SW480 (cell line): Measurements from ENCODE around the gene POU6F2.
A peak's percentile ranks its signal among the peaks of the same experiment; 100 is the strongest.

ENCODE experiments used
- DNase-seq: peaks from one replicate; pipeline ENCODE4 v3.0.0-alpha.2; 2016; ENCODE audit warnings: low spot score

Gene POU6F2

DNA sequence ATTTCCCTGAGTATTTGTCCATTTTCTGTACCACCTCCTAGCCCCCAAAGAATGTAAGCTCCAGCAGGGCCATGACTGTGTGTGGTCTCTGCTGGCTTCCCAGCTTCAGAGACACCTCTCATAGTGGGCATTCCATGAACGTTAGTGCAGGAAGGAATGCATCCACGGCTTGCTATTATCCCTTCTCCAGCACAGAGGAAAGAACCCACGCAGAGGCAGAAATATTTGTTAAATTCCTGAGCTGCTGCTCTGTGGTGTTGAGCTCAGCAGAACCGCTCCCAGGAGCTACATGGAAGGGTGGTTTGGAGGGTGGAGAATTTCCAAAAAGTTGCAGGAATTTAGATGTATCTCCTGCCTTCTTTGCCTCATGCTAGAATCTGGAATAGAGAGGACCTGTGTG is 275.2 kb downstream of the POU6F2 start:
- DNase-seq, result no peak

DNA sequence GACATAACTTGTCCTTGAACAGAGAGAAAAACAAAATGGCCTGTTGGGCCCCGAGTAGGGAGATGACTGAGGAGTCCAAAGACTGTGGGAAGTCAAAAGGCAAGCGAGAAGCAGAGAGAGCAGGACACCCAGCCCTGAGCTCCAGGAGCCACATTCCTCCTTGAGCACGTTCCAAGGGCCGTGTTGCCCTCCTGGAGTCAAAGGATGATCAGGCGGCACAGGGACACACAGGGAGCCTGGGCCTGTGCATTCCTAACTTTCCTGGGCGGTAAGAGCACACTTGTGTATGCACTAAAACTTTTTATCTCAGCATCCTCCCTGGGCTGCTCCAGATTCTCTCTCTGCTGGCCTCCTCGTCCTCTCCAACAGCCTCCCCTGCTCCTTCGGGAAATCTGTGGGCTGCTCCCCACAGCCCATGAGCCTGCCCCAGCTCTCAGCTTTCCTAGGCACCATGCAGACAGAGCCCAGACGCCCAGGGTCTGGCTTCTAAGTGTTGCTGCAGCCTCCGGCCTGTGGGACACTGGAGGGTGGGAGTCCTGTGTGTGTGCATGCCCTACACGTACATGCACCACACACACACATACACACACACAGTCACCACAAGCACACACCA is 281.8 kb downstream of the POU6F2 start:
- DNase-seq, result no peak

DNA sequence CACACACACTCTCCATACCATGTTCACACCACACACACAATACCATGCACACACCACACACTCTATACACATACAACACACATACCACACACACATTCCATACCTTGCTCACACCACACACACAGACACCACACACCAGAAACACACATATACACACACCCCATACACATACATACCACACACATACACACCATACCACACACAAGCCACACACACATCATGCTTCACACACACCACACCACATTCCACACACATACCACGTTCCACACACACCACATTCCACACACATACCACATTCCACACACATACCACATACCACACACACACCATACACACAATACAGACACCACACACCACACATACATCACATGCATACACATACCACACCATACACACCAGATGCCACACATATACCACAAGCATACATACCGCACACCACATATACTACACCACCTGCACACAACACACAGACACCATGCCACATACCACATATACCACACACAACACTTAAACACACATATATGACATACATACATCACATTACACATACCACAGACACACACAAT is 282.7 kb downstream of the POU6F2 start:
- DNase-seq, result no peak

DNA sequence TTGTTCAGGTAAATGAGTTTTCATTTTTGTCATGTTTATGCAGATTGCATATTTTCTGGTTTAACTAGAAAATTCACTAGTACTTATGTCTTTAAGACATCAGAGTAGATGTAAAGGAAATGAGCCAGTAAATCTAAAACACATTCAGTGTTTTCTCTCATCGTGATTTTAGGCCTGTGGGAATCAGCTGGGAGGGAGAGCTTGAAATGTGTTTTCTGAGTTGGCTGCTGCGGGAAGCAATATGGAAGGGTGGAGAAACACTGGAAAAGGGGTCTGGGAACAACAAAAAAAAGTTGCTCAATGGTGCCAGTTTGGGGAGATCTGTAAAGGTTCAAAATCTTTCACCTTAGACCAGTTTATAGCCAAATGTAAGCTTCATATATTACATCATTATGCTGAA is 284.1 kb downstream of the POU6F2 start:
- no peak for DNase-seq

DNA sequence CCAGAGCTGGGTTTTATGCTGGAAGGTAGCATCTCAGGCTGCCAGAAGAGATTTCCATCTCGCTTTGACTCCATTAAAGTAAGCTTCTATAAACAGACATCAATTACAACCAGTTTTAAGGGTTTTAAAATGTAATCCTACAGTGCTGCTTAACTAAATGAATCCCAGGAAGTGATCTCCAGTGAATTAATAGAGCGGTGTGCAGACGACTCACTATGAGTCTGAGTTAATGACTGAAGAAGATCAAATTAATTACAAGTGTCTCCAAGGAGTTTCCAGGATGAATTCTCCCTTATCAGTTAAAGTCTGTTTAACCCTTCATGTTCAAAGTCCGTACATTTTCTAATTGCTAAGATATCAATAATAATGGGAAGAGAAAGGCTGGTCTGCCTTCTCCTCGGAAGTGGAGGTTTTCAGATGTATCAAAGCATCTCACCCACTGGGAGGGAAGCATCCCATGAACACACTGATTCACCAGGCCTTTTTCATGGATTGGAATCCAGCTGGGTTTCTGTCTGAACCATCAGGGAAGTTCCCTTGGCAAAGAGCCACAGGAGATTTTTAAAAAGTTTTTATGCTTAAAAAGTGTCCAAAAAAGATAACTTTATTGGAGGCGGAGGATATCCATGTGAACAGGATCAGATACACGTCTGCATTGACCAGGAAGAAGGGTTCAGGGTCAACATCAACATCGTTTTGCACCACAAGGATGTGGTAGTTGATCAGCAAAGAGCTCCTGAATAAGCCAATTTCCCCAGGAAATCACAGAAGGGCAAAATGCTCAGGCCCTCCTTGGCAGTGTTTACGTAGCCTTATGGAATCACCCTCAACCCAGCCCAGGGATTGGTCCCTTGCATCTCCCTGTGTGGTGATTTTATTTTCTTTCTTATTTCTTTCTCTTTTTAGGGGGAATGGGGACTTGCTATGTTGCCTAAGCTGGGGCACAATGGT is 288.2 kb downstream of the POU6F2 start:
- no peak for DNase-seq

DNA sequence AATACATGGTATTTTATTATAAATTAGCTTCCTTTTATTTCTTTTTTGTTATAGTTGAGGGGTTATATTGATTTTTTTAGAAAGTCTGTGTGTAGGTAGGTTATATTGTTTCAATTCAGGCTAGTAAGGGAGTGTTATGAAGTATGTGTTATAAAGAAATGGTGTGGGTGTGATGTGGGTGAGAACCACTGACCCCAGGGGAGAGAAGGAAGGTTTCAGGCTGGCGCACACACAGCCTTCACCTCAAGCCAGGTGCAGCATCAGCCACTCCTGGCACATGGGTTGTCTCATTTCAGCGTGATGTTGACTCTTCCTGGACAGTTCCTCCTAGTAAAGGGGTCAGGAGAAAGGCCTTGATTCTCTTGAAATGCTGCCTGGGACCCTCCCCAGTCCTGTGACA is 291.3 kb downstream of the POU6F2 start:
- DNase-seq, result no peak

DNA sequence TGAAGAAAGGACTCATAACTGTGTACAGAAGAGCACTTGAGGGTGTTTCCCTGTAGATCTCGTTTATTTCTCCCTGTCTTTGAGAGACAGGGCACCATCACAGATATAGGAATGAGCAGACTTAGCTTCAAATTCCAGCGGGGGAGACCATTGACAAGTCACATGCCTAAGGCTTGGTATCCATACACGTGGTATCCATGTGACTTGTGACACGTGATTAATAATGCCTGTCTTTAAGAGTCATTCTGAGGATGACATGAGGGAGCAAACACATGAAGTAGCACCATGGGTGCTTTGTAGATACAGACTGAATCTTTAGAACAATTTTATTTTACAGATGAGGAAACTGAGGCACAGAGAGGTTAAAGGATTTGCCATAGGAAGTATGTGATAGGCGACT is 292.3 kb downstream of the POU6F2 start:
- DNase-seq, result no peak

DNA sequence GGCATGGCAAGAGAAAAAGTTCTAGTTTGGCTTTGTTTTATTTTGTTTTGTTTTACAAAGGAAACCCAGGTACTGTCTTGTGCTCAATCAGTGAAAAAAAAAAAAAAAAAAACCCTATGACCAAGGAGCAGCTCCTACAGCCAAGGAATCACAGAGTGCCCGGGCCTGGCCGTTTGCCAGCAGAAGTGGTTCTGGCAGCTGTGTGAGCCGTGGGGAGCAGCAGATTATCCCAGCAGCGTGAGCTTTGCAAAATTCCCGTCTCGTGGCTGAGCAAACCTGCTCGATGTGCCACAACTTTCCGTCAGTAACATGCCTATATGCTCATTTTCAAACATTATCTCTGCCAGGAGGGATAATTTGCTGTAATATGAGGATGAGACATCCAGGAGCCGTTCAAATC is 293.7 kb downstream of the POU6F2 start:
- DNase-seq, result peak; percentile 8

DNA sequence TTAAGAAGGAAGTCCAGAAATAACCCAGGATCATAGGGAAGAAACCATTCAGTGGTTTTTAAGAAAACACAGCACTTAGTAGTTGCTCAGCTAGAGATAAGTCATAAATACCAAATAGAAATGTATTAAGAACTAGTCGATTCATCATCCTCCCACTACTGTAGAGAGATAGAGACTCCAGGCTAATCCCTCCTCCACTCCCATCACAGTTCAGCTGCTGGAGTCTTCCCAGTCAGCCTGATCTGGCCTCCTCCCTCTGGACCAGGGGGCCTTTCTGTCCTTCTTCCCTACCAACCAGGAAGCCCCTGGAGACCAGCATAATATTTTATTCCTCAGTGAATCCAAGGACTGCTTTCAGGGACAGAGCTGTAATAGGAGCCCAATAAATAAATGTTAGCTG is 294.4 kb downstream of the POU6F2 start:
- DNase-seq, result no peak

DNA sequence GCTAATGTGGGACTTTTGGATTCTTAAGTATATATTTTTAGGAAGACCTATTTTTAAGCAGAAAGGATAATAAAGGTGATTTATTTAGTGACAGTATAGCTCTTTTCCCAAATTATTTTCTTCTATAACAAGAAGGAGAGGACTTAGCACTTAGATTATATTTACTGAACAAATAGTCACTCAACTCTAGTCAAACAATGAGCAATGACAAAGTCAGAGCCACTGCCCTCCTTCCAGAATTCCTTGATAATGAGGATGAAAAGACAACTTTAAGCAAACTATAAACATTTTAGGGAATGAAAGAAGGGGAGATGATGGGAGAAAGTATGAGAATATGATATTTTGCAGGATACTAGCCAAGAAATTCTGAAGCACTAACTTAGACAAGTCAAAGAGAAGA is 295.0 kb downstream of the POU6F2 start:
- DNase-seq, result no peak

DNA sequence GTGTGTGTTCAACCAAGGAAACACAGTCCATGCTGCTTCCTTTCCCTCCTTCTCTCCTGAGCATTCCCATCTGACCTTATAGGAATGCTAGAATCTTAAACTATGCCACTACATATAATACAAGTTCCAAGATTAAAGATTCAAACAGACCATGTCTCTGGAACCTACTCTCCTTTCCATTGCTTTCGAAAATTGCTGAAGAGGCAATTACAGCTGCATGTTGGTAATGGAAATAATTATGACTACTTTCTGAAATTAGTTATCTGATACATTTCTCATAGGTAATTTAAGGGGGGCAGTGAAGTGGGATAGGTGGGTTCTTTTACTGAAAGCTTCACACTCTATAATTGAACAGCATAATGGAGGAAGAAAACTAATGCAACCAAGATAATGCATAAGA is 302.6 kb downstream of the POU6F2 start:
- DNase-seq, result no peak

DNA sequence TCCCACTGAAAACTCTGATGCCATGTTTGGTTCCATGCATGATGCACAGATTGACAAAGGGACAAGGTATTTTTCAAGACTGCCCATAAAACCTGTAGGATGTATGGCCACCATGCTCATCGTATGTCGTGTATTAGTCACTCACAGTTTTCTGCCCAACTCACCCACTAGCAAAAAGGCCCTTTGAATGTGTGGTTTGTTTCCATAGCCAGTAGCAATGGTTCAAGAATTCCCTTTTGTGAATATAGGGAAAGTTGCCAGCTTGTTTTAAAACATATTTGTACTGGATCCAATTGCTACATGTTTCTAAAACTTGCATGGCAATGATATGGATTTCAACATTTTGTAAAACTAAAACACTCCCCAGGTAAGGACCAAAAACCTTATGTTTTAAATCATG is 307.5 kb downstream of the POU6F2 start:
- no peak for DNase-seq

DNA sequence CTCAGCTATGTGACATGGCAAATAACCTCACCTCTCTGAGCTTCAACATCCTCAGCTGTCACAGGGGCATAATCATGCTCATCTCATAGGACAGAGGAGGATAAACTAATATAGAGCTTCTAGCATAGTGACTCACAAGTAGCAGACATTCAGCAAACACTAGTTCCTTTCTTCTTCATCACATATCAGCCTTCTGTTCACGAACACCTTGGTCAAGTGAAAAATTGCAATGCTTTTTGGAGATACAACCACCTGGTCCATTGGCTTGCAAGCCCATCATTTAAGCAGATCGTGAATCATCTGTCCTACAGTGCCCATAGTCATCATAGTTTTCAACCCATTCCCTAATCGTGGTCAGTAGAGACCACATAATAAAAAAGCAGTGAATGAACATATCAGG is 310.6 kb downstream of the POU6F2 start:
- DNase-seq, result no peak

DNA sequence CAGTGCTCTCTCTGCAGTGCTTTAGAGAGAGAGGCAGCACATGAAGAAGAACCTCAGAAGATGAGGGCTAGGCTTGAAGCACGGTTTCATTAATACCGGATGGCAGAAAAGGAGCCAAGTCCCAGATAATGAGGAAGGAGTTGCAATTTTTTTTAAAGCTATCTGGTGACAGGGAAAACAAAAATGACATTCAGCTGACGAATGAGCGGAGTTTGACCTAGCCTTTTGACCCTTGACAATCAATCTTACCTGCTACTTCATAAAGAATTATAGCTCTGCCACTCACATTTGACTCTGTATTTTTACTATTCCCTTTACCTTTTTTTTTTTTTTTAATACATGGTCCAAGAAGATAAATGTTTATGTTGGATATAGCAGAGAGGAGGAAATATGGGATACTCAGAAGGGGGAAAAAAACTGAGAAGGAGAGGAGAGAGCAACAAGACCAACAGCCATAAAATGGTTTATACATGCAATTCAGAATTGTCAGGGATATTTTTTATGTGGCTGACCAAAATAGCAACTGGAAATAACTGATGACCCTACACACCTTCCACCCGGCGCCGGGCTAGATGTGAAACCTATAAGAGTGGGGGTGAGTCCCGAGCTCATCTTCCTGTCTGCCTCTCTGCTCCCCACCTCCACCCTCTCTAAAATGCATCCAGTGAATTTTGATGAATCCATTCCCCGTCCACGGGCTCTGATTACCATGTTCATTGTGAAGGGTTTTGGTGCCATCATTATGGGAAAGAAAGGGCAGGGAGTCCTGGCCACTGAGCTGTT is 314.1 kb downstream of the POU6F2 start:
- DNase-seq, result no peak

DNA sequence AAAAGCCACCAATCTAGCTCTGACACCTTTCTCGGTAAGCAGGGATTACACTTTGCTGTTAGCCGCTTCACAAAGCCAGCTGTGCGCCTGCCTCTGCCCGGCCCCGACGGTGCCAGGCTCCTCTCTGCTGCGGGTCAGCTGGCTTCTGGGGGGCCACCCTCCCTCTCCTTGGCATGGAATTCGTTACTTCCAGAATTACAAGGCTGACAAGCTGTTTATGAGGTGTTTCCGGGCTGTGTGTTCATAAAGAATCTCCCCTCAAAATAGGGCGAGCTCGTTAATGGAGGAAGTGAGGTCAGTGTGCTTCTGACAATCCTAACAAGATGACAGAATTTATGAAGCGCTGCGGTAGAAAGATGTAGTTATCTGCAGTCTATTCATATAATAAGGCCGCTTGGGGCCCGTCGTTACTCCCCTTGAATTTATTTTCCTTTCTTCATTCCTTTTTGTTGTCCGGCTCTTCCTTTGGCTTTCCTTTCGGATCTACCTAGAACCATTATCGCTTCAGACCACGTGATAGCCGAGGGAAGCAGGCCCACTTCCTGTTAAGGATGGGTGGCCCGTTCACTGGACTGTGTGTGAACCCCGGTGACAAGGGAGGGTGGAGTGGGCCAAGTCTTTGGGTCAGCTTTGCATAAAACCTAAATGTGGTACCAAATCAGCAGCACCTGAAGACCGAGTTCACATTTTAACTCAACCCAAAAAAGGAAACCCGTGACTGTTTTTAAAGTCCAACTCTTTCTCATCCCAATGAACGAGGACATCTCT is 315.5 kb downstream of the POU6F2 start:
- no peak for DNase-seq

DNA sequence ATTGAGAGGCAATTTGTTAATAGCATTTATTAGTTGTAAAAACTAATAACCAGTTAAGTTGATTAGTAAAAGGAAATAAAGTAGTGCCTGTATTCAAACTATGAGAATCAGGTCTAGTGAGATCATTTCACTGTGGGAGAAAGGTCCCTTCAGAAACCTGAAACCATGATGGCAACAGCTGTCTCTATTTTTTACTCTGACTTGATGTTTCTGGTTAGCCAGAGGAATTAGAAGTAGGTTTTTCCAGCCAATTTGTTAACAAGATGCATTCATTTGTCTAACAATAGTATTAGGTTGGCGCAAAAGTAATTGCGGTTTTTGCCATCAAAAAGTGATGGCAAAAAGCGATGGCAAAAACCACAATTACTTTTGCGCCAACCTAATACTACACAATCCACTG is 316.3 kb downstream of the POU6F2 start:
- no peak for DNase-seq

DNA sequence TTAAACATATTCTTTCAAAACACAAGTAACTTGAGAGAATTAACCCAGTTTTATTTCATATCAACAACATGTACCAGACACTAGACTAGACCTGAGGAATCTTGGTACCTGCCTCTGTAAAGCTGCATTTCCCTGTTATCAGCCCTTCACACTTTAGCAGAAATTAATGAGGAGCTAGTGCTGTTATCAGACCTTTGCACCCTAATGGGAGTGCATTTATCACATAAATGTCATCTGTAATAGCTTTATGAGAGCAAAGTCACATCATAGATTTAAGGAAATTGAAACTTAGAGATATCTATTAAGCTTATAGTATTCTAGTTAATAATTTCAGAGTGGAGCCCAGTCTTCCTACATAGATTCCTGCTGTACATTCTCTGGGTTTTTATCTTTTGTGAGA is 318.1 kb downstream of the POU6F2 start:
- no peak for DNase-seq

DNA sequence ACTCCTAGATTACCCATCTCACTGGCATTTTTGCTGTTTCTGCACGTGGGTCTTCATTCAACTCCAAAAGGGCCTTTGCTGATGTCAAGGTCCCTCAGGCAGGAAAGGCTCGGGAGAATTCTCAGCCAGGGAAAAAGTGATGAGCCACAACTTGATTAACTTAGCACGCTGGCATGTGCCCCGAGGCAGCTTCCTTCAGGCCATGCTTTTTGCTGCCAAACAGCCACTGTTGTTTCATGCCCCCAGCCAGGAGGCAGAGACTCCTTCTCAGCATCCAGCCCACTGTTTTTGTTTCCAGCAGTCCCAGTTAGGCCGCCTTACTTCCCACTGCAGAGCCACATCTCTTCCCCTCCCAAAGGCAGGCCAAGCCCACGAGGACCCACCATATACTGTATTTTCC is 322.0 kb downstream of the POU6F2 start:
- no peak for DNase-seq

DNA sequence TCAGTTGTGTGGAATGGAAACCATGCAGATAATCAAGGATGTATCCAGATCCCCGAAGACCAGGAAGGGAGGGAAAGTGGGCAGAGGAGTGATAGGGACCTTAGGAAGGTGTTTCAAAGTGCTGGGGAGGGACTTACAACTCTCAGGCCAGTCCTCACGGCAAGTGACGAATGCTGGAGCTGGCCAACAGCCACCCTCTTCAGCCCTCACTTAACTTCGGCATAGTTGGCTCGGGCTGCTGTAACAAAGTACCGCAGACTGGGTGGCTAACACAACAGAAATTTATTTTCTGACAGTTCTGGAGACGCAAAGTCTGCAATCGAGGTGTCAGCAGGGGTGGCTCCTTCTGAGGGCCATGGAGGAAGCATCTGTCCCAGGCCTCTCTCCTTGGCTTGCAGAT is 322.6 kb downstream of the POU6F2 start:
- no peak for DNase-seq

DNA sequence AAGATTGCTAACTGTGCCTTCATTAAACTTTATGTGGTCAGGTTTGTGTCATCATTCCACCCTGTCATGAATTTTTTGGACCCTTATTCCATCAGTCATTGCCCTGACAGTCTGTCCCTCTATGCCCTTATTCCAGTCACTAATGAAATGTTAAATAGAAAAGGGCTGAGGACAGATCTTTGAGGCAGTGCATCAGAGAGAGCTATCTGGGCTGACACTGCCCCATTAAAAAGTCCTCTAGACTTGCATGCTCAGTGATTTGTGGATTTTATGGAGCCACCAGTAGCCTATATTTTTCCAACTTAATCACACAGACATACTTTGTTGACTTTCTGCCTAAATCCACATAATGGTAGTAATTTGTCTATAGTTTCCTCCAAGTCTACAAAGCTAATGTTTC is 323.8 kb downstream of the POU6F2 start:
- DNase-seq, result no peak

DNA sequence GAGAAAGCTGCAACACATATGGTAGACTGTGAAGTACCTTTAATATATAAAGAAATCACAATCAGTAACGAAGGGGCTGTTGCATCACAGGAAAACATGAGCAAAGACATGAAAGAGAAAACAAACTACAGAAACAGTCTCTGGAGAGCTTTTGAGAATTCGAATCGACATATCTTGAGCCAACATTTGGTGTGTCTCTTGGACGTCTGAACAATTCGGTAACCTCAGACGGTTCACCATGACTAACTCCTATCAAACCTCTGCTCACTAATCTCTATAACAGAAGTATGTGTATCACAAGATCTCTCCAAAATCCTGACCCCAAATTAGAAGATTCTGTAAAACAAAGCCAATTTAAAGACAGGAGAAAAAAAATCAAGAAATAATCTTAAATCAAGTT is 326.5 kb downstream of the POU6F2 start:
- no peak for DNase-seq
